ENCODE results near the gene NPW. TPM values are rescaled to one million over a fixed set of nuclear protein-coding genes. Genes with fewer than 3 reads are reported as not detected.
A peak's percentile ranks its signal among the peaks of the same experiment; 100 is the strongest.

NPW gene
- total RNA-seq, 1 donor from 2014 or later: 4.2 TPM

DNA sequence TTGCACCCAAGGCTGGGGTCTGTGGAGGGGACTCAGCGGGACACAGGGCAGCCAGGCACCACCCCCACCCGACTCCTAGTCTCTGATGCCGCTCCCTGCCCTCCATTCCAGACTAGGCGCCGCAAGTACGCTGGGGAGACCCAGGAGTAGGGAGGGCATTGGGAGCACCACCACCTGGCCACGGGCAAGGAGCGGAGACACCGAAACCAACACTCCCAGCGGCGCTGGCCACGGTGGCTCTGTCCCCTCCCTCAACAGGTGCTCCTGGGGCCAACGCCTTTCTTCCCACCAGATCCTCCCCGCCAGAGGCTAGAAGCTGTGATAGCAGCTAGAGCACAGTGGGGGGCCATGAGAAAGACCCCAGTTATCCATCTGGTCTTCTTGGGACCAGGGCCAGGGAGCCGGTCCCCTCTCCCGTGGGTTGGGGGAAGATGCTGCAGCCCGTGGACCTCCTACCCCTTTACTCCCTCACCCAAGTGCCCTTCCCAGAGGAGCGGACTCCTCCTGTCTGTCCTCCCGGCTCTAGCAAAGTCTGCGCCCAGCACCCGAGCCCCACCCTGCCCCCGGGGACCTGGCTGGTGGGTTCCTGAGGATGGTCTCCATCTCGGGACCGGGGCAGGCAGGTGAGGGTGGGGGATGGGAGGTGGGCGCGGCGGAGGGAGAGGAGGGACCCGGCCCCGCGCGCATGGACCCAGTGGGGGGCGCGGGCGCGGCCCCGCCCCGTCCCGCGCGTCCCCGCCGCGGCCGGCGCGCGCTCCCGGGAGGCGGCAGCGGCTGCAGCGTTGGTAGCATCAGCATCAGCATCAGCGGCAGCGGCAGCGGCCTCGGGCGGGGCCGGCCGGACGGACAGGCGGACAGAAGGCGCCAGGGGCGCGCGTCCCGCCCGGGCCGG is 30.1 kb upstream of the NPW start, which contains the start of gene SYNGR3:
SYNGR3 (plus strand) TSS at position 762 of the 892 bp plus-strand sequence. CDS start 133 bp downstream, outside the sequence.
- Mint-ChIP-seq H3K9me3 (no peaks in the 10 kb centered on the region), H3K27me3 (ENCODE audit: low read depth) (peaks cover 10% of the 10 kb centered on the region), H3K4me1 (ENCODE audit: low read depth) (peaks cover 8% of the 10 kb centered on the region), H3K27ac (peak within 1 kb of the TSS; percentile 76), H3K36me3 (ENCODE audit: low read depth) (peaks cover 29% of the 10 kb centered on the region), H3K4me3 (ENCODE audit: low read depth) (peak within 1 kb of the TSS; percentile 77)
- no peak for DNase-seq (ENCODE audit: low spot score)
- intact Hi-C loops (cut with micrococcal nuclease): loop anchor here (2.0 kb wide), 1 partner anchor 25 kb away; the partner anchor contains the start of gene RPS2

DNA sequence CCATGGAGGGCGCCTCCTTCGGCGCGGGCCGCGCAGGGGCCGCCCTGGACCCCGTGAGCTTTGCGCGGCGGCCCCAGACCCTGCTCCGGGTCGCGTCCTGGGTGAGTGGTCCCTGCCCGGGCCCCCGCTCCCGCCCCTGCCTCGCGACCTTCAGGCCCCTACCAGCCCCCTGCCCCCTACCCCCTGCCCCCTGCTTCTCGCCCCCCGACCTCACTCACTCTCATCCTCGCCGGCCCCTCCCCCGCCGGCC is 29.6 kb upstream of the NPW start:
- peaks cover 10% of the 10 kb centered on the region for H3K27me3 Mint-ChIP-seq (ENCODE audit: low read depth)
- no peak overlapping the region for H3K4me3 Mint-ChIP-seq (ENCODE audit: low read depth)
- intact Hi-C loops (cut with micrococcal nuclease): loop anchor here (2.0 kb wide), 1 partner anchor 25 kb away; the partner anchor contains the start of gene RPS2

DNA sequence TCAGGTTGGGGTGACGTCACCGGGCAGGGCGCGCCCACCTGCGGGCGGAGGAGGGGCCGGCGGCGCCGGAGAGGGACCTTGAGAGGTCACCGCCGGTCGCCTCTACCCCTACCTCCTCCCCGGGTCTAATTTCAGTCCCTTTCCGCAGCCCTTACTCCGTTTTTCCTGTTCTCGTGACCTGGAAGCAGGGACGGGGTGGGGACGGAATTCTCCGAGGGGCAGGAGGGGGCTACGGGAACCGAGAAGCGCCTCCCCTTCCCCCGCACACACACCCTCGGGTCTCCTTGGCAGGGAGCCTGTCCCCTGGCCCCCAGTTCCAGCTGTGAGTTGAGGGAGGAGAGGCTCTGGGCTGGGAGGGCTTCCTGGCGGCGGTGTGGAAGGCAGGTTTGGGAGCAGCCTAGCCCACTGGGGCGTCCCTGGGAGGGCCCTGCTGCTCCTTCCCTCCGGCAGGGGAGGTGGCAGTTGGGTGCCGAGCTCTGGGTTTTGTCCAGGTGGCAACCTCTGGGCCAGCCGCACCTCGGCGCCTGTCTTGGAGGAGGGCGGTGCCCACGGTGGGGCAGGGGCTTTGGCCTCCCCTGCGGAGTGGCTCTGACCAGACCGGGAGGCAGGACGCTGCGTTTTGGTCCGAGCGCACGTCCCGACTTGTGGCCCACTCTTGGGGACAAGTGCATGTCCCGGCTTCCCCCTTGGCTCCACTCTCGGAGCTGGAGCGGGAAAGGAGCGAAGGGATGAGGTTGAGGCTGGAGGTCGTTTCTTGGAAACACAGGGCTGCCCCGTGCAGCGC is 29.0 kb upstream of the NPW start:
- intact Hi-C loops (cut with micrococcal nuclease): loop anchor here (2.0 kb wide), 1 partner anchor 26 kb away; the partner anchor contains the start of gene RPS2
- Mint-ChIP-seq H3K36me3 (ENCODE audit: low read depth) (peaks cover 30% of the 10 kb centered on the region), H3K27me3 (ENCODE audit: low read depth) (peaks cover 10% of the 10 kb centered on the region), H3K9me3 (no peaks in the 10 kb centered on the region), H3K4me1 (ENCODE audit: low read depth) (peaks cover 8% of the 10 kb centered on the region), H3K4me3 (ENCODE audit: low read depth) (peak overlapping the region; percentile 74), H3K27ac (peak overlapping the region; percentile 76)
- DNase-seq (ENCODE audit: low spot score): no peak

More for the DNA sequence above, 29.6 kb upstream of the NPW start:
- peaks cover 8% of the 10 kb centered on the region for H3K4me1 Mint-ChIP-seq (ENCODE audit: low read depth)
- no peak overlapping the region for H3K27ac Mint-ChIP-seq
- H3K9me3 Mint-ChIP-seq: no peaks in the 10 kb centered on the region
- H3K36me3 Mint-ChIP-seq (ENCODE audit: low read depth): peaks cover 26% of the 10 kb centered on the region
- no peak for DNase-seq (ENCODE audit: low spot score)

DNA sequence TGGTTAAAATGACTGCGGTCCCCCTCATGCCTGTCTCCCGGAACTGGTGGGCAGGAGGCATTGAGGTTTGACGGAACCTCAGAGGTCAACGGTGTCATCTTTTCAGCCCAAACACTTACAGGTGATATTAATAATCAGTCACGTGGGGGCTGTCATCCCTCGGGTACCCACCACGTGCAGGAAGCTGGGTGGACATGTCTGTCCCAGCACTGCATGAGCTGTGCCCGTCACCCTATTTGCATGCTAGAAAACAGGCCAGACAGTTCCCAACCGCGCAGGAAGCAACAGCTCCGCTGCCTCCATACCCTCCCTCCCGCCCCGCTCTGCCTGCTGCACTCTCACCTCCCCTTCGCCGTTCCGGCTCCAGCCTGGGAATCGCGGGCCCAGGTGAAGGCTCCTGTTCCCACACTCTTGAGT is 28.4 kb upstream of the NPW start:
- Mint-ChIP-seq H3K27me3 (ENCODE audit: low read depth) (peaks cover 10% of the 10 kb centered on the region), H3K9me3 (no peaks in the 10 kb centered on the region), H3K27ac (peak overlapping the region; percentile 76), H3K4me1 (ENCODE audit: low read depth) (peaks cover 8% of the 10 kb centered on the region), H3K4me3 (ENCODE audit: low read depth) (peak overlapping the region; percentile 74), H3K36me3 (ENCODE audit: low read depth) (peaks cover 26% of the 10 kb centered on the region)
- DNase-seq (ENCODE audit: low spot score): no peak
- intact Hi-C loops (cut with micrococcal nuclease): loop anchor here (2.0 kb wide), 1 partner anchor 26 kb away; the partner anchor contains the start of gene RPS2

DNA sequence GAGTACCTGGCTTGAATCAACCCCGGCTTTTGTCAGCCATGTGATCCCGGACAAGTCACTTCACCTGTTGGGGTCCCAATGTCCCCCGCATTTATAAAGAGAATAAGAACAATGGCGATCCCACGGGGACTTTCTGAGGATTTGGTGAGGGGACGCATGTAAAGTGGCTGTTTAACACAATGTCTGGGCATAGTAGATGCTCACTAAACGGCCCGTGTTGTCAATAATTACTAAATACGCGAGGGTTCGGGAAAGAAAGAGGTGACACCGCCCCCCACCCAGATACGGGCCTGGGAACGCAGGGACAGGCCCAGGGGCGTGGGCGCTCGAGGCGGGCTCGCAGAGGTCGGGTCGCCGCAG is 28.0 kb upstream of the NPW start:
- Mint-ChIP-seq H3K27ac (peak overlapping the region; percentile 76), H3K4me1 (ENCODE audit: low read depth) (peaks cover 8% of the 10 kb centered on the region), H3K27me3 (ENCODE audit: low read depth) (peaks cover 10% of the 10 kb centered on the region), H3K9me3 (no peaks in the 10 kb centered on the region), H3K4me3 (ENCODE audit: low read depth) (peak overlapping the region; percentile 74), H3K36me3 (ENCODE audit: low read depth) (peaks cover 22% of the 10 kb centered on the region)
- intact Hi-C loops (cut with micrococcal nuclease): loop anchor here (2.0 kb wide), 1 partner anchor 27 kb away; the partner anchor contains the start of gene RPS2
- no peak for DNase-seq (ENCODE audit: low spot score)

DNA sequence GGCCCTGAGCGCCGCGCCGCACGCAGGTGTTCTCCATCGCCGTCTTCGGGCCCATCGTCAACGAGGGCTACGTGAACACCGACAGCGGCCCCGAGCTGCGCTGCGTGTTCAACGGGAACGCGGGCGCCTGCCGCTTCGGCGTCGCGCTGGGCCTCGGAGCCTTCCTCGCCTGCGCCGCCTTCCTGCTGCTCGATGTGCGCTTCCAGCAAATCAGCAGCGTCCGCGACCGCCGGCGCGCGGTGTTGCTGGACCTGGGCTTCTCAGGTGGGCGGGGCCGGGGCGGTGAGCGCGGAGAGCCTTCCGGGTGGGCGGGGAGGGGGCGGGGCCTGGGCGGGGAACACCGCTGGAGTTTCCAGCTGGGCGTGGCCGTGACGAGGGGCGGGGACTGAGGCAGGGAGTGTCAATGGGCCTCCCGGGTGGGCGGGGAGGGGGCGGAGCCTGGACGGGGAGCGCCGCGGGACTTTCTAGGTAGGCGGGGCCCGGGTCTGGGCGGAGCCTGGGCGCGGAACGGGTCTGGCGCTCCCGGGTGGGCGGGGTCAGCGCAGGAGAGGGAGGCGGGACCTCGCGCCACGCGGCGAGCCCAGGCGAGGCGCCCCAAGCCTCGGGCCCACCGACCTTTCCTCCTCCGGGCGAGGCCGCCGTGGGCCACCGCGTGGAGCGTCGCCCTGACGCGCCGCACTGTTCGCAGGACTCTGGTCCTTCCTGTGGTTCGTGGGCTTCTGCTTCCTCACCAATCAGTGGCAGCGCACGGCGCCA is 27.5 kb upstream of the NPW start:
- peak overlapping the region; percentile 42 for H3K27ac Mint-ChIP-seq
- peaks cover 11% of the 10 kb centered on the region for H3K4me1 Mint-ChIP-seq (ENCODE audit: low read depth)
- H3K27me3 Mint-ChIP-seq (ENCODE audit: low read depth): peaks cover 10% of the 10 kb centered on the region
- no peaks in the 10 kb centered on the region for H3K9me3 Mint-ChIP-seq
- peaks cover 18% of the 10 kb centered on the region for H3K36me3 Mint-ChIP-seq (ENCODE audit: low read depth)
- H3K4me3 Mint-ChIP-seq (ENCODE audit: low read depth): peak overlapping the region; percentile 52
- peak; percentile 90 for DNase-seq (ENCODE audit: low spot score)
- intact Hi-C loops (cut with micrococcal nuclease): loop anchor here (1.0 to 2.0 kb wide), 2 partner anchors 17 to 27 kb away; partner anchors contain the start of genes RPS2 and ZNF598

DNA sequence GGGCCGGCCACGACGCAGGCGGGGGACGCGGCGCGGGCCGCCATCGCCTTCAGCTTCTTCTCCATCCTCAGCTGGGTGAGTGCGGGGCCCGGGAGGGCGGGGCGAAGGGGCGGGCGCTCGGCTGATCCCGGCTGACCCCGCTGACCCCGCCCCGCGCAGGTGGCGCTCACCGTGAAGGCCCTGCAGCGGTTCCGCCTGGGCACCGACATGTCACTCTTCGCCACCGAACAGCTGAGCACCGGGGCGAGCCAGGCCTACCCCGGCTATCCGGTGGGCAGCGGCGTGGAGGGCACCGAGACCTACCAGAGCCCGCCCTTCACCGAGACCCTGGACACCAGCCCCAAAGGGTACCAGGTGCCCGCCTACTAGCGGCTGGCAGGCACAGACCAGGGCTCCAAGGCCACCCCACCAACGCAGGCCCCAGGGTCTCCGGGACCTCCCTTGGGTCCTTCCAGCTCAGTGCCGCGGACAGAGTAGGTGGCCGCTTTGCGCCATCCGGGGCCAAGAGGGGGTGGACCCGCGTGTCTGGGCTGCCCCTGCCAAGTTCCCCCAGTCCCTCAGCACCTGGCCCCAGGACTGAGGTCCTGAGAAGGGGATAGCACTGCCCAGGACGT is 26.8 kb upstream of the NPW start:
- H3K4me1 Mint-ChIP-seq (ENCODE audit: low read depth): peaks cover 11% of the 10 kb centered on the region
- H3K27me3 Mint-ChIP-seq (ENCODE audit: low read depth): peaks cover 10% of the 10 kb centered on the region
- H3K27ac Mint-ChIP-seq: no peak overlapping the region
- no peaks in the 10 kb centered on the region for H3K9me3 Mint-ChIP-seq
- H3K36me3 Mint-ChIP-seq (ENCODE audit: low read depth): peaks cover 19% of the 10 kb centered on the region
- no peak for DNase-seq (ENCODE audit: low spot score)
- intact Hi-C loops (cut with micrococcal nuclease): loop anchor here (1.0 kb wide), 1 partner anchor 16 kb away; the partner anchor contains the start of gene ZNF598
- no peak overlapping the region for H3K4me3 Mint-ChIP-seq (ENCODE audit: low read depth)

DNA sequence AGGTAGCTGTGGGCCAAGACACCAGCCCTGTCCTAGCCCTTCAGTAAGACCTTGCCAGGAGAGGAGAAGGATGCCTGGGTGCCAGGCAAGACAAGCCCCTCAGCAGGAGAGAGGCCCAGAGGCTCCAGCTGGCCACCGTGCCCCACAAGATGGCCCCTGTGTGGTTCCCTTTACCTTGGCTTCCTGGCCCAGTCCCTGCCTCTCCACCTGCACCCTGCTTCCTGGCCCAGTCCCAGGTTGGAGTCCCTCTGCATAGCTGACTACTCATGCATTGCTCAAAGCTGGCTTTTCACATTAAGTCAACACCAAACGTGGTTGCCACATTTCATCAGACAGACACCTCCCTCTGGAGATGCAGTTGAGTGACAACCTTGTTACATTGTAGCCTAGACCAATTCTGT is 25.9 kb upstream of the NPW start:
- Mint-ChIP-seq H3K27me3 (ENCODE audit: low read depth) (peaks cover 7% of the 10 kb centered on the region), H3K9me3 (no peaks in the 10 kb centered on the region), H3K4me1 (ENCODE audit: low read depth) (peaks cover 11% of the 10 kb centered on the region), H3K4me3 (ENCODE audit: low read depth) (no peak overlapping the region), H3K27ac (peak overlapping the region; percentile 64), H3K36me3 (ENCODE audit: low read depth) (peaks cover 21% of the 10 kb centered on the region)
- intact Hi-C loops (cut with micrococcal nuclease): no loop called here
- no peak for DNase-seq (ENCODE audit: low spot score)

DNA sequence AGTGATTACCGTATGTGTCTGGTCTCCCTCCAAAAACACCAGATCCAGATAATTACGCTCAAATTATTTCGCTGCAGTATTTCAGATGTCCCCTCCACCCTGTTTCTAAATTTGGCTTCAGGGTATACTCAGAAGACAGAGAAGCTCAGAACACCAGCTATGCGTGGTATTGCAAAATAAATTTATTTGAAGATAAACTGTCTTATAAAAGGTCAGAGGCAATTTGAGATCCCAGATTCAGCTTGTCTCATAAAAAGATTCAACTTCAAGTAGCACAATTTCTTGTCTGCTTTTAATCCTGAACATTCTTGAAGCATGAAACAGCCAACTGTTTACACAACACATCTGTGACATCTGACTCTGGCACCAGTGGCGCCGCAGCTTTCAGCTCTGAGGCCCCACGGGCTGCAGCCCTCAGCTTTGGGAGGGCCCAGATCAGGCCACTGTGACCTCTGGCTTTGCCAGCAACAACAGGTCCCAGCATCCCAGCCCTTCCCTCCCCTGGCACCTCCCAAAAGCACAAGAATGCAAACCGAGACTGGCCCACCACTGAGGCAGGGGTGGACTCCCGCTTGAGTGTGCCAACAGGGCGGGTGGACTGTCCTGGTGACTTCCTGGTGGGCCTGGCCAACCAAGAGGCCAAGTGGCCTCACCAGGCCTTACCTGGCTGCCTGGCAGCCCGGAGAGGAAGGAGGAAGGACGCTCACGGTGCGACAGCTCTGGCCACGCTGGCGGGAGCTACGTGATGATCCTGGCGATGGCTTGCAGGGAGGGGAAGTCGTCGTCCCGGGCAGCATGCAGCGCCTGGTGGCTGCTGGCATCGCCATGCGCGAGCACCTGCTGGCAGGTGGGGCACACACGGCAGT is 21.9 kb upstream of the NPW start:
- peaks cover 32% of the 10 kb centered on the region for H3K36me3 Mint-ChIP-seq (ENCODE audit: low read depth)
- peaks cover 3% of the 10 kb centered on the region for H3K4me1 Mint-ChIP-seq (ENCODE audit: low read depth)
- peak overlapping the region; percentile 21 for H3K27ac Mint-ChIP-seq
- intact Hi-C loops (cut with micrococcal nuclease): no loop called here
- H3K4me3 Mint-ChIP-seq (ENCODE audit: low read depth): no peak overlapping the region
- no peaks in the 10 kb centered on the region for H3K27me3 Mint-ChIP-seq (ENCODE audit: low read depth)
- DNase-seq (ENCODE audit: low spot score): no peak
- H3K9me3 Mint-ChIP-seq: no peaks in the 10 kb centered on the region

DNA sequence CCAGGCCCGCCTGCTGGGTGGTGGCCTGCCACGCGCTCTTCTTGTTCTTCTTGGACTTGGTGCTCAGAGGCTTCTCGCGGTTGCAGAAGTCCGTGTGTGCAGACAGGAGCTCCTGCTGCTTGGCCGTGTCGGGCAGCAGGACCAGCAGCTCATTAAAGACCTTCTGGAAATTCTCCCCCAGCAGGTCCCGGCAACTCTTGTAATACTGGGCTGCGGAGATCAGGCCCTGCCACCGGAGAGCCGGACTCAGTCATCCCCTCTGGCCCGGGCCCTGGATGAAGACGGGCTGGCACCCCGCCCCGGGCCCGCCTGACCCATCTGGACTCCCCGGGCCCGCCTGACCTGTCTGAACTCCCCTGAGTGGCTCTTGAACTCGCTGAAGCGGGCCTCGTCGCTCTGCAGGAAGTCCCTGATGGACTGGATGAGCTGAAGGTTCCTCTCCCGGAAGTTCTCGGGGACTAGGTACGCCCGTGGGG is 21.2 kb upstream of the NPW start:
- H3K27me3 Mint-ChIP-seq (ENCODE audit: low read depth): no peaks in the 10 kb centered on the region
- no peak for DNase-seq (ENCODE audit: low spot score)
- H3K4me3 Mint-ChIP-seq (ENCODE audit: low read depth): no peak overlapping the region
- H3K9me3 Mint-ChIP-seq: no peaks in the 10 kb centered on the region
- peaks cover 3% of the 10 kb centered on the region for H3K4me1 Mint-ChIP-seq (ENCODE audit: low read depth)
- H3K36me3 Mint-ChIP-seq (ENCODE audit: low read depth): peaks cover 32% of the 10 kb centered on the region
- intact Hi-C loops (cut with micrococcal nuclease): no loop called here
- no peak overlapping the region for H3K27ac Mint-ChIP-seq
